GM12872 (cell line): ENCODE data around the gene ANO6.

ENCODE experiments used
- TF ChIP-seq, protein P1 (sequence below): IDR thresholded peaks from 3 replicates; pipeline ENCODE4 v1.5.1; 2011; ENCODE audit warnings: low read depth, mild to moderate bottlenecking, low read length, moderate library complexity; ENCODE audit not compliant: insufficient read depth

ANO6 gene

DNA sequence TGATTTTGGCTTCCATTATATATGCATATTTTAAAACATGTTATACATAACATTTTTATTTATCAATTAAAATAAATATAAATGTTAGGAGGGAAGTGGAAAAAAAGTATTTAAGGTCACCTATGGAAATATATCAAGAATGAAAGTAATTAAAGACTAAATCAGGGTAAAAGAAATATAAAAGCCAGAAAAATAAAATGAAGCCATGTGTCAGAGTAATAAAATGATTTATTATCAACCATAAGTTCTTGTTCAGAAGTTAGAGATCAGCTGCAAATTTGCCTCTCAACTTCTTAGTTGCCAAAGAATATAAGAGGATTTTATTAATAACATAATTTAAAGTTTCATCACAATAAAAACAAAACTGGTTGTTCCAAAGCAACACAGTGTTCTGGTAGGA is 121.9 kb downstream of the ANO6 start:
- TF ChIP-seq, protein P1, sequence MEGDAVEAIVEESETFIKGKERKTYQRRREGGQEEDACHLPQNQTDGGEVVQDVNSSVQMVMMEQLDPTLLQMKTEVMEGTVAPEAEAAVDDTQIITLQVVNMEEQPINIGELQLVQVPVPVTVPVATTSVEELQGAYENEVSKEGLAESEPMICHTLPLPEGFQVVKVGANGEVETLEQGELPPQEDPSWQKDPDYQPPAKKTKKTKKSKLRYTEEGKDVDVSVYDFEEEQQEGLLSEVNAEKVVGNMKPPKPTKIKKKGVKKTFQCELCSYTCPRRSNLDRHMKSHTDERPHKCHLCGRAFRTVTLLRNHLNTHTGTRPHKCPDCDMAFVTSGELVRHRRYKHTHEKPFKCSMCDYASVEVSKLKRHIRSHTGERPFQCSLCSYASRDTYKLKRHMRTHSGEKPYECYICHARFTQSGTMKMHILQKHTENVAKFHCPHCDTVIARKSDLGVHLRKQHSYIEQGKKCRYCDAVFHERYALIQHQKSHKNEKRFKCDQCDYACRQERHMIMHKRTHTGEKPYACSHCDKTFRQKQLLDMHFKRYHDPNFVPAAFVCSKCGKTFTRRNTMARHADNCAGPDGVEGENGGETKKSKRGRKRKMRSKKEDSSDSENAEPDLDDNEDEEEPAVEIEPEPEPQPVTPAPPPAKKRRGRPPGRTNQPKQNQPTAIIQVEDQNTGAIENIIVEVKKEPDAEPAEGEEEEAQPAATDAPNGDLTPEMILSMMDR, result no peak

DNA sequence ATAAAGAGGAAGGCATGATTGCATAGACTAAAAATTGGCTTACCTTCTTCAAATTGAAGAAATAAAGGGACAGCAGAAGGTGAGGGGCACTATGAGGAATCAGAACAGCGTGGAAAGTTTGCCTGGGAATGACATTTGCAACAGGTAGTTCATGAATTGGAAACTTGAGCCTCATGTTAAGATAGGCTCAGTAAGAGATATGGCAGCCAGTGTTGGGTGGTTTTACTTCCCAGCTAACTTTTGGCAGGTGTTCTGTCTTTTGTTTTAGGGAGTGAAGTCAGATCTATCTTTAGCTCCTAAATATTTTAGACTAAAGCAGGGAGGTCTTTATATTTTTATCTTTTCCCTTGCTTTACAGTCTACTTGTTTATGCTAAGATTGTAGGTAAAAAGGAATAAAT is 122.4 kb downstream of the ANO6 start:
- TF ChIP-seq, protein P1, result no peak

DNA sequence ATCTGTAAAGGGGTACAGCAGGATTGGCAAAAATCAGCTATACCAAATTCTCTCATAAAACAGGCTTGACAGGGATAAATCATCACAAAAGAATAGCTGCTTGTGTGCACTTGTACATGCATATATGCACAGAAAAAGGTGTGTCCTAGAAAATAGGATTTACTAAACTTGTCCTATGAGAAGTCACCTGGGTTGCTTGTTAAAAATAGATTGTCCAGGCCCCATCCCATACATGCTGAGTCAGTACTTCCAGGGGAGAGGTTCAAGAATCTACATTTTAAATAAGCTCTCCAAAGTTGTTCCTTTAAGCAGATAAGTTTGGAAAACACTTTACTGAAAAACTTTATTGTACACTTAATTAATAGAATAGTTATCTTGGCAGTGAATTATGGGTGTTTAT is 123.1 kb downstream of the ANO6 start:
- TF ChIP-seq, protein P1, result no peak

DNA sequence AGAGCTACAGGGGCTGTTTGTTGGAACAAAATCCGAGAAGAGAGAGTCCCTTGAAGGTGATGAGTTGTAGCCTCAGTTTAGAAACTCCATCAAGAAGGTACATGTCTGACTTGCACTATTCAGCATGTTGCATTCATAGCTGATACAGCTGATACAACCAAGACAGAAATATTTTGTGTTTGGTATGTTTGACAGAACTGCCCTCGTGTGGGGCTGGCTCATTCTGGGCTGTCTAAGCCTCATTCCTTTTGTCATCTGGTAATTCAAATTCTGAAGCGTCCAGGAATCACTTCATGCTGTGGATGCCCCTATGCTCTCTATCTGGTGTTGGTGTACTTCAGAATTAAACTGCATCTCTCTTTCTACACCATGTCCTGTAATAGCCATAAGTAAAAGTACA is 126.3 kb downstream of the ANO6 start:
- TF ChIP-seq, protein P1, result no peak

DNA sequence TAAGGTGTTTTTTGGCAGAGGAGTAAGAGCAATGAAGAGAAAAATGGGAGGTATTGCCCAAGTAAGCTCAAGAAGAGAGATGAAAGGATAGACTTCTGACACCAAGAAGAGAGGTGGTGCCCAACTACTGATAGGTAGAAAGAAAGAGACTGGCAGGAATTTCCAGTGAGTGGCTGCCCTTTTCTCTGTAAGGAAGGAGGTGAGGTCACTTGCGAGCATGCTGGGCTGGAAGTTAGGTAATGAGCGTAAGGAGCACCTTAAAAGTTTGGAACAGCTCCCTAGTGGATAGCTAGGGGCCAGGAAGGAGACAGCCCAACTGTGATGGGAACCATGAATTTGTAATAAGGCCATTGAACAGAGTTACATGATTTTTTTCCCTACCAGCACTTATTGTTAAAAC is 127.0 kb downstream of the ANO6 start:
- TF ChIP-seq, protein P1, result no peak

DNA sequence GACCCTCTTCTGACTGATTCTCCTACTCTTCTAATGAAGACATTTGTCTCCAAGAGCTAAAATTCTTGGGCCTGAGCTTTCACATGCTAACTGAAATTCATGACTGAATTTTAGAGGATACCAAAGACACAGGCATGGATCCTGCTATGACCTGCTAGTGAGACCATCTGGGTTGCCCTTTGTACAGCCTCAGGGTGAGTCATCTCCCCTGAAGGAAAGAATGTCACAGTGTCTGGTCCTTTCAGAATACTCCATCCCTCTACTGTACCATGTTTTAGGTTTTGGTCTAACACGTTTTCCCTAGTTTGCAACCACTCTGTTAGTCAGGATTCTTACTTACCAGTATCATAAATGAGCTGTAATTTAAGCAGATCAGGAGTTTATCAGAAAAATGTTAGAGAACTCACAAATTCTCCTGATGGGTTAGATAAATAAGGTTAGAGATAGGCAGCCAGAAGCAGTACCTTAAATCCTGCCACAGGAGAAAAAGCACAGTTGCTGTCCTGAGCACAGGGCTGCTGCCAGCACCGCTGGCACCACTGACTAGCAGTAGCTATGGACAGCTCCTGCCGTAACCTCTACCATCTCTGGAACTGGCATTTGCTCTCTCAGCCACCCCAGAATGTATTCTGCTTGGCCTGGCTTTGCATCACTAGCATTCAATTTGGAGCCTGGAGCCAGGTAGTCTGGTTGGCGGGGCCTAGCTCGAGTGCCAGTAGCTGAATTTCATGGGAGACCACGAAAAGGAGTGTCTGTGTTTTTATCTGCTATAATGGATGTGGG is 127.6 kb downstream of the ANO6 start:
- TF ChIP-seq, protein P1, result no peak

DNA sequence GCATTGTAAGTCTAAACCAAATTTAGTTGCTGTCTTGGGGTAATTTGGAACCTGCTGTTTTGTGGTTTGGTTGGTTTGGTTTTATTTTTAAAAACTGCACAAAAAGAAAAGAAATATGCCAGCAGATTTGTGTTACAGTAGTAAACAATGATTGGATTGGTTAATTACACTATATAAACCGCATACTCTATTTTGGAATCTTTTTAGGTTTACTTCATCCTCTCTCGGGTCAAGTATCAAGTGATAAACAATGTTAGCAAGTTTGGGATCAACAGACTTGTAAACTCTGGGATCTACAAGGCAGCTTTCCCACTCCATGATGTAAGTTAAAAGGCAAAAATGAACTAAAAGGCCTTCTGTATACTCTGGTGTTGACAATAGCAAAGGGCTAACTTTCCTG is 132.4 kb downstream of the ANO6 start:
- TF ChIP-seq, protein P1, result no peak
